HL-60 (cell line): ENCODE results near the gene ZNF740.

Source experiments
- DNase-seq, 2 experiments: peaks; one replicate each; pipeline ENCODE4 v3.0.0-alpha.2; 2010 to 2020; ENCODE audit warnings: low read depth in 1 of 2, low spot score in 1 of 2
- H3K27ac ChIP-seq: fragments of 250-450 bp; sonication (Bioruptor Pico); replicated peaks from 2 replicates; pipeline ENCODE4 v1.5.1; 2020; ENCODE audit warnings: mild to moderate bottlenecking, moderate library complexity
- H3K27me3 ChIP-seq: fragments of 250-450 bp; sonication (Bioruptor Pico); 2 replicates; pipeline ENCODE4 v1.5.1; 2021; ENCODE audit warnings: mild to moderate bottlenecking, moderate library complexity; ENCODE audit not compliant: insufficient read depth, poor library complexity, severe bottlenecking
- H3K4me3 ChIP-seq: replicated peaks from 2 replicates; pipeline ENCODE4 v1.5.1; 2011; ENCODE audit warnings: mild to moderate bottlenecking, control low read depth, low read length; ENCODE audit not compliant: insufficient read depth
- GABPA ChIP-seq: IDR thresholded peaks from 2 replicates; pipeline ENCODE4 v1.6.1; 2012; ENCODE audit warnings: low read depth
- POLR2AphosphoS5 ChIP-seq: IDR thresholded peaks from 2 replicates; pipeline ENCODE4 v1.6.1; 2012; ENCODE audit warnings: low read depth
- SPI1 ChIP-seq: IDR thresholded peaks from 2 replicates; pipeline ENCODE4 v1.6.1; 2012; ENCODE audit warnings: low read depth, mild to moderate bottlenecking, borderline replicate concordance
- TF ChIP-seq, protein P1 (sequence below): IDR thresholded peaks from 2 replicates; pipeline ENCODE4 v1.6.1; 2012; ENCODE audit warnings: low read depth; ENCODE audit not compliant: insufficient replicate concordance
- TF ChIP-seq, protein P2 (sequence below): IDR thresholded peaks from one replicate; pipeline ENCODE4 v1.5.1; 2011; ENCODE audit warnings: low read length, control low read depth, inconsistent platforms; ENCODE audit not compliant: insufficient read depth

The ZNF740 gene

DNA sequence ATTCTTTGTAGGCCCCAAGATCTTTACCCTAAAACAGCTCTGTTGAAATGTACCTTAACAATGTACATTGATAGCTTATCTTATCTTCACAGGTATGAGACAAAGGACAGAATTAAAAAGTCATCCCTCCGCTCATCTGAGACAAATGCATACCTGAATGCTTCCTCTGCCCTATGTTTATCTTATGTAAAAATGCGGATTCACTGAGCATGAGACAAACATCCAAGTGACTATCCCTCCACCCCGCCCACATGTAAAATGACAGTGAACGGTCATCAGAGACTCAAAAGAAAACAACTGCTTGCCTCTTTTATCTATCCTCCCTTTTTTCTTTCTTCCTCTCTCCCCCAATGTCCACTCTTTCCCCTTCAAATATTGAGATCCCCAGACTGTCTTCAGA lies 37.2 kb upstream of the ZNF740 start:
- TF ChIP-seq SPI1 (no peak), POLR2AphosphoS5 (no peak)
- TF ChIP-seq, protein P1, sequence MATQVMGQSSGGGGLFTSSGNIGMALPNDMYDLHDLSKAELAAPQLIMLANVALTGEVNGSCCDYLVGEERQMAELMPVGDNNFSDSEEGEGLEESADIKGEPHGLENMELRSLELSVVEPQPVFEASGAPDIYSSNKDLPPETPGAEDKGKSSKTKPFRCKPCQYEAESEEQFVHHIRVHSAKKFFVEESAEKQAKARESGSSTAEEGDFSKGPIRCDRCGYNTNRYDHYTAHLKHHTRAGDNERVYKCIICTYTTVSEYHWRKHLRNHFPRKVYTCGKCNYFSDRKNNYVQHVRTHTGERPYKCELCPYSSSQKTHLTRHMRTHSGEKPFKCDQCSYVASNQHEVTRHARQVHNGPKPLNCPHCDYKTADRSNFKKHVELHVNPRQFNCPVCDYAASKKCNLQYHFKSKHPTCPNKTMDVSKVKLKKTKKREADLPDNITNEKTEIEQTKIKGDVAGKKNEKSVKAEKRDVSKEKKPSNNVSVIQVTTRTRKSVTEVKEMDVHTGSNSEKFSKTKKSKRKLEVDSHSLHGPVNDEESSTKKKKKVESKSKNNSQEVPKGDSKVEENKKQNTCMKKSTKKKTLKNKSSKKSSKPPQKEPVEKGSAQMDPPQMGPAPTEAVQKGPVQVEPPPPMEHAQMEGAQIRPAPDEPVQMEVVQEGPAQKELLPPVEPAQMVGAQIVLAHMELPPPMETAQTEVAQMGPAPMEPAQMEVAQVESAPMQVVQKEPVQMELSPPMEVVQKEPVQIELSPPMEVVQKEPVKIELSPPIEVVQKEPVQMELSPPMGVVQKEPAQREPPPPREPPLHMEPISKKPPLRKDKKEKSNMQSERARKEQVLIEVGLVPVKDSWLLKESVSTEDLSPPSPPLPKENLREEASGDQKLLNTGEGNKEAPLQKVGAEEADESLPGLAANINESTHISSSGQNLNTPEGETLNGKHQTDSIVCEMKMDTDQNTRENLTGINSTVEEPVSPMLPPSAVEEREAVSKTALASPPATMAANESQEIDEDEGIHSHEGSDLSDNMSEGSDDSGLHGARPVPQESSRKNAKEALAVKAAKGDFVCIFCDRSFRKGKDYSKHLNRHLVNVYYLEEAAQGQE: no peak
- Histone ChIP-seq H3K27ac (no peak overlapping the region), H3K4me3 (no peak overlapping the region), H3K27me3 (no peaks in the 10 kb centered on the region)
- no peak for DNase-seq

DNA sequence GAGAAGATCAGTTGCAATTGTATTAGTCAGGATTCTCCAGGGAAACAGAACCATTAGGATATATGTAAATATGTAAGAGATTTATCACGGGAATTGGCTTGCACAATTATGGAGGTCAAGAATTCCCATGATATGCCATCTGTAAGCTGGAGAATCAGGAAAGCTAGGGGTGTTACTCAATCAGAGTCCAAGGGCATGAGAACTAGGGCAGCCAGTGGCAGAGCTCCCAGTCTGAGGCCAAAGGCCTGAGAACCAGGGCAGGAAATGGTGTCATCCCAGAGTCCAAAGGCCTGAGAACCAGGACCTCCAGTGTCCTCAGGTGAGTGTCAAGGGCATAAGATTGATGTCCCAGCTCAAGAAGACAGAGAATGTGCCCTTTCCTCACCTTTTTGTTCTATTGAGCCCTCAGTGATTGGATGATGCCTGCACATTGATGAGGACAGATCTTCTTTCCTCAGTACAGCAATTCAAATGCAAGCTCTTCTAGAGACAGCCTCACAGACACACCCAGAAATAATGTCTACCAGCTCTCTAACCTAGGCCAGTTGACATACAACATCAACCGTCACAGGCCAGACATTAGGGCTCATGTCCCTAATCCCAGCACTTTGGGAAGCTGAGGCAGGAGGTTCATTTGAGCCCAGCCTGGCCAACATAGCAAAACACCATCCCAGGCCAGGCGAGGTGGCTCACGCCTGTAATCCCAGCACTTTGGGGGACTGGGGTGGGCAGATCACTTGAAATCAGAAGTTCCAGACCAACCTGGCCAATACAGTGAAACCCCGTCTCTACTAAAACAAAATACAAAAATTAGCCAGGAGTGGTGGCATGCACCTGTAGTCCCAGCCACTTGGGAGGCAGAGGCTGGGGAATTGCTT lies 34.9 kb upstream of the ZNF740 start:
- no peaks in the 10 kb centered on the region for H3K27me3 ChIP-seq
- no peak for DNase-seq
- no peak overlapping the region for H3K4me3 ChIP-seq
- no peak for TF ChIP-seq SPI1
- TF ChIP-seq, protein P1: no peak
- TF ChIP-seq, protein P2, sequence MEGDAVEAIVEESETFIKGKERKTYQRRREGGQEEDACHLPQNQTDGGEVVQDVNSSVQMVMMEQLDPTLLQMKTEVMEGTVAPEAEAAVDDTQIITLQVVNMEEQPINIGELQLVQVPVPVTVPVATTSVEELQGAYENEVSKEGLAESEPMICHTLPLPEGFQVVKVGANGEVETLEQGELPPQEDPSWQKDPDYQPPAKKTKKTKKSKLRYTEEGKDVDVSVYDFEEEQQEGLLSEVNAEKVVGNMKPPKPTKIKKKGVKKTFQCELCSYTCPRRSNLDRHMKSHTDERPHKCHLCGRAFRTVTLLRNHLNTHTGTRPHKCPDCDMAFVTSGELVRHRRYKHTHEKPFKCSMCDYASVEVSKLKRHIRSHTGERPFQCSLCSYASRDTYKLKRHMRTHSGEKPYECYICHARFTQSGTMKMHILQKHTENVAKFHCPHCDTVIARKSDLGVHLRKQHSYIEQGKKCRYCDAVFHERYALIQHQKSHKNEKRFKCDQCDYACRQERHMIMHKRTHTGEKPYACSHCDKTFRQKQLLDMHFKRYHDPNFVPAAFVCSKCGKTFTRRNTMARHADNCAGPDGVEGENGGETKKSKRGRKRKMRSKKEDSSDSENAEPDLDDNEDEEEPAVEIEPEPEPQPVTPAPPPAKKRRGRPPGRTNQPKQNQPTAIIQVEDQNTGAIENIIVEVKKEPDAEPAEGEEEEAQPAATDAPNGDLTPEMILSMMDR: no peak
- TF ChIP-seq POLR2AphosphoS5: no peak
- no peak for TF ChIP-seq GABPA
- no peak overlapping the region for H3K27ac ChIP-seq

GRCh38 chr12:53147181-53147580 lies 33.3 kb upstream of the ZNF740 start:
- H3K4me3 ChIP-seq: no peak overlapping the region
- DNase-seq: no peak
- H3K27me3 ChIP-seq: no peaks in the 10 kb centered on the region
- TF ChIP-seq SPI1 (no peak), POLR2AphosphoS5 (no peak), GABPA (no peak)
- TF ChIP-seq, protein P2: no peak
- TF ChIP-seq, protein P1: no peak
- no peak overlapping the region for H3K27ac ChIP-seq
